ENCODE measurements around the gene ASB3. TPM values are rescaled to one million over a fixed set of nuclear protein-coding genes. Genes with fewer than 3 reads are reported as not detected.
"Not testable (repeated sequence)": the region's sequence is repeated elsewhere in the genome, so short reads cannot be mapped to it uniquely, and the experiment has no call there.

ASB3 gene
- polyA plus RNA-seq, 3 donors: 6.7 to 14.9 (median 8.1) TPM

- DNase-seq: peak; percentile 64 to 73 (median 68)
- intact Hi-C loops (cut with micrococcal nuclease): no loop called here
- no peaks in the 10 kb centered on the region for H3K9me3 ChIP-seq (replicated peaks in 1 of 2; ENCODE audit: control insufficient read depth in 1 of 2, insufficient read depth in 1 of 2, low read length in 2 of 2)
- Mint-ChIP-seq H3K9me3 (peaks cover 0 to 3% (median 0%) of the 10 kb centered on the region in 7 donors), H3K4me1 (peaks cover 12% of the 10 kb centered on the region), H3K27ac (peak within 1 kb of the TSS; percentile 60 to 91 (median 82)), H3K27me3 (ENCODE audit: low read depth in 3 of 3) (no peaks in the 10 kb centered on the region), H3K36me3 (peaks cover 23 to 26% of the 10 kb centered on the region in 2 donors), H3K4me3 (peak within 1 kb of the TSS; percentile 89 to 95)
- TF ChIP-seq CTCF (IDR thresholded peaks at IDR 0.05): peak; percentile 28
- H3K36me3 ChIP-seq (replicated peaks in 1 of 2; ENCODE audit: control insufficient read depth in 1 of 2, insufficient read depth in 2 of 2, low read length in 2 of 2): peaks cover 13 to 29% of the 10 kb centered on the region in 2 donors
- H3K4me3 ChIP-seq (replicated peaks in 1 of 3; ENCODE audit: low read depth in 2 of 3, low read length in 3 of 3): peak within 1 kb of the TSS; percentile 74 to 95 (median 81)
- H3K4me1 ChIP-seq (ENCODE audit: control insufficient read depth in 1 of 2, insufficient read depth in 2 of 2, low read length in 2 of 2): peaks cover 8 to 17% of the 10 kb centered on the region in 2 donors
- no peaks in the 10 kb centered on the region for H4K20me1 ChIP-seq (ENCODE audit: insufficient read depth, low read length)
- H2AFZ ChIP-seq (ENCODE audit: insufficient read depth, low read depth, low read length, poor library complexity, severe bottlenecking): peak within 1 kb of the TSS; percentile 94
- peak within 1 kb of the TSS; percentile 42 to 78 for H3K27ac ChIP-seq (ENCODE audit: low read depth in 1 of 2, low read length in 2 of 2)
- no peaks in the 10 kb centered on the region for H3K27me3 ChIP-seq (ENCODE audit: control insufficient read depth in 2 of 2, insufficient read depth in 2 of 2, low read length in 2 of 2)
- H3K4me2 ChIP-seq (replicated peaks; ENCODE audit: extremely low read depth, low read length, poor library complexity, severe bottlenecking): peak within 1 kb of the TSS; percentile 92
- peak within 1 kb of the TSS; percentile 64 for H3K9ac ChIP-seq (ENCODE audit: insufficient read depth, low read length, poor library complexity, severe bottlenecking)
- WGBS (ENCODE audit: insufficient coverage): under 1% methylated on average over 31 of the region's 46 CpGs
- peaks cover 38% of the 10 kb centered on the region for H3K79me2 ChIP-seq (ENCODE audit: insufficient read depth, low read length)
Observed at GRCh38 chr2:53767405-53768241, 19.1 kb downstream of the ASB3 start, which contains the start of gene CHAC2. Gene CHAC2 (plus strand): TSS chr2:53767804. CDS start chr2:53767887, 83 bp downstream.

- Mint-ChIP-seq H3K4me3 (no peak overlapping the region), H3K9me3 (peaks cover 0 to 2% (median 0%) of the 10 kb centered on the region in 7 donors), H3K27ac (peak overlapping the region in 1 of 7 donors; percentile 9), H3K4me1 (peaks cover 12% of the 10 kb centered on the region), H3K27me3 (ENCODE audit: low read depth in 3 of 3) (no peaks in the 10 kb centered on the region), H3K36me3 (peaks cover 29 to 35% of the 10 kb centered on the region in 2 donors)
- Histone ChIP-seq H3K27me3 (ENCODE audit: control insufficient read depth in 2 of 2, insufficient read depth in 2 of 2, low read length in 2 of 2) (no peaks in the 10 kb centered on the region), H3K4me1 (ENCODE audit: control insufficient read depth in 1 of 2, insufficient read depth in 2 of 2, low read length in 2 of 2) (peaks cover 8 to 17% of the 10 kb centered on the region in 2 donors), H3K4me2 (replicated peaks; ENCODE audit: extremely low read depth, low read length, poor library complexity, severe bottlenecking) (no peak overlapping the region), H4K20me1 (ENCODE audit: insufficient read depth, low read length) (no peaks in the 10 kb centered on the region), H3K79me2 (ENCODE audit: insufficient read depth, low read length) (peaks cover 33% of the 10 kb centered on the region), H3K4me3 (replicated peaks in 1 of 3; ENCODE audit: low read depth in 2 of 3, low read length in 3 of 3) (no peak overlapping the region), H3K9me3 (replicated peaks in 1 of 2; ENCODE audit: control insufficient read depth in 1 of 2, insufficient read depth in 1 of 2, low read length in 2 of 2) (no peaks in the 10 kb centered on the region), H3K27ac (ENCODE audit: low read depth in 1 of 2, low read length in 2 of 2) (no peak overlapping the region), H3K9ac (ENCODE audit: insufficient read depth, low read length, poor library complexity, severe bottlenecking) (no peak overlapping the region), H3K36me3 (replicated peaks in 1 of 2; ENCODE audit: control insufficient read depth in 1 of 2, insufficient read depth in 2 of 2, low read length in 2 of 2) (peaks cover 20 to 48% of the 10 kb centered on the region in 2 donors), H2AFZ (ENCODE audit: insufficient read depth, low read depth, low read length, poor library complexity, severe bottlenecking) (no peak overlapping the region)
- no peak for DNase-seq
- intact Hi-C loops (cut with micrococcal nuclease): no loop called here
- WGBS (ENCODE audit: insufficient coverage): no CpG with 5 or more reads among the region's 1 CpG
- no peak for TF ChIP-seq CTCF (IDR thresholded peaks at IDR 0.05)
Observed at GRCh38 chr2:53765767-53766166, 21.0 kb downstream of the ASB3 start.

- H2AFZ ChIP-seq (ENCODE audit: insufficient read depth, low read depth, low read length, poor library complexity, severe bottlenecking); H3K27ac ChIP-seq (ENCODE audit: low read depth in 1 of 2, low read length in 2 of 2); DNase-seq; H4K20me1 ChIP-seq (ENCODE audit: insufficient read depth, low read length); H3K4me1 Mint-ChIP-seq; H3K79me2 ChIP-seq (ENCODE audit: insufficient read depth, low read length); H3K9me3 ChIP-seq (replicated peaks in 1 of 2; ENCODE audit: control insufficient read depth in 1 of 2, insufficient read depth in 1 of 2, low read length in 2 of 2); H3K4me3 ChIP-seq (replicated peaks in 1 of 3; ENCODE audit: low read depth in 2 of 3, low read length in 3 of 3); H3K9me3 Mint-ChIP-seq; H3K4me2 ChIP-seq (replicated peaks; ENCODE audit: extremely low read depth, low read length, poor library complexity, severe bottlenecking); intact Hi-C loops (cut with micrococcal nuclease); H3K4me3 Mint-ChIP-seq; H3K27me3 Mint-ChIP-seq (ENCODE audit: low read depth in 3 of 3); H3K4me1 ChIP-seq (ENCODE audit: control insufficient read depth in 1 of 2, insufficient read depth in 2 of 2, low read length in 2 of 2); H3K9ac ChIP-seq (ENCODE audit: insufficient read depth, low read length, poor library complexity, severe bottlenecking); H3K27me3 ChIP-seq (ENCODE audit: control insufficient read depth in 2 of 2, insufficient read depth in 2 of 2, low read length in 2 of 2): not testable (repeated sequence)
- H3K27ac Mint-ChIP-seq: peak overlapping the region in 1 of 7 donors; percentile 46
- peaks cover 7 to 51% of the 10 kb centered on the region in 2 donors for H3K36me3 ChIP-seq (replicated peaks in 1 of 2; ENCODE audit: control insufficient read depth in 1 of 2, insufficient read depth in 2 of 2, low read length in 2 of 2)
- H3K36me3 Mint-ChIP-seq: peaks cover 36 to 48% of the 10 kb centered on the region in 2 donors
- WGBS (ENCODE audit: insufficient coverage): over 99% methylated on average over 12 of the region's 14 CpGs
Observed at GRCh38 chr2:53757206-53757605, 29.5 kb downstream of the ASB3 start.

Measured in CD14-positive monocyte (primary cell).